Caki2 (cell line): ENCODE data around the gene ZNF385C. TPM values are rescaled to one million over a fixed set of nuclear protein-coding genes. Genes with fewer than 3 reads are reported as not detected.
"Not testable (repeated sequence)": the region's sequence is repeated elsewhere in the genome, so short reads cannot be mapped to it uniquely, and the experiment has no call there.

Source experiments
- DNase-seq: peaks from one replicate; pipeline ENCODE4 v3.0.0-alpha.2; 2015; ENCODE audit warnings: low read depth
- in situ Hi-C: cut with HindIII; loops from 2 replicates; pipeline ENCODE4 v1.10.0; 2016; ENCODE audit warnings: low sequenced_read_pairs, low pct_unique_long_range_greater_than_20kb, mixed read lengths
- total RNA-seq: library from RNA; depleted of rRNA; stranded (reverse); fragments of >200 nt; shearing (Covaris generic); gene quantifications from 2 replicates; pipeline ENCODE4 v1.2.3, GENCODE V29; 2014; ENCODE audit warnings: low replicate concordance

The ZNF385C gene
- total RNA-seq, 1 experiment from 2014 or later, result not detected

DNA sequence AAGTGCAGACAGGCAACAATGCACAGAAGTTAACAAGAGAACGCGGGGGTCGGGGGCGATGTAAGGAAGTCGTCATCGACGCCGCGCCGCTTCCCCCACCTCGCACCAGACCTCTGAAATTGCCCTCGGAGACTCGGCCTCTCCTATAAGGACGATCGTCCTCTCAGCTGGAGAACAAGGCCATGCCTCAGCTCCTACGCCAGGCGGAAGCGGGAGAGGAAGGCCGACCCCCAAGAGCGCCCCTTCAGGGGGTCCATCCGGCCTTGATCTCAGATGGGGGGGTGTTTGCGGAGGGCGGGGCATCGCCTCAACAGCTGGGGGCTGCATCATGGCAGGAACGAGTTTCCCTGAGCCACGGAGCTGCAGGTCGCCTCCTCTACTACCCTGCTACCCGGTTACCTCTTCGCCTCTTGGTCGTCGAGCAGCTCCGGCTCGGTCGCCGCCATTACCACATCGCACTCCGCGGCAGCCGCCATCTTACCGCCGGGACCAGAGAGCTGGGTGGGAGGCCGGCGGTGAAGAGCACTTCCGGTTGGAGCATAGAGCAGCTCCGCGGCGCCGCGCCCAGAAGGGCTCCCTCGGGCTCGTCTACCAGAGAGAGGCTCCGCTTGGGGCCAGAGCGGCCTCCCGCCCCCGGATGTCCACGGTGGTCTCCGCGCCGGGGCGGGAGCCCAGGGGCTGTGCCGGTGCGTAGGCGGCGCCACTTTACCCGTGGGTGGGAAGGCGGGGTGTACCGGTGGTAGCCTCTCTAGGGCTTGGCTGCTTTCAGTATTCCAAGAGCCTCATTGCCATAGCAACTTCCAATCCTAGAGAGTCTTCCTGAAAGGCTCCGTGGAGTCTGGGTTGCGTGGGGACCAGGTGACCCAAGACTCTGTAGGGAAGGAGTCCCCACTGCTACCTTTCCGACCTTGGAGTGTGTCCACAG, 81.1 kb downstream of the ZNF385C start, which contains the start of gene DNAJC7:
Gene DNAJC7, minus strand, starts transcription at position 499 of the 925 bp plus-strand sequence. Its CDS starts 23 bp downstream, at position 476.
- in situ Hi-C loops, result no loop called here
- peak; percentile 92 for DNase-seq

- no peak for DNase-seq
- in situ Hi-C loops, result no loop called here
Measured at GRCh38 chr17:42016411-42016831, 81.9 kb downstream of the ZNF385C start.

- DNase-seq, in situ Hi-C loops: not testable (repeated sequence)
Measured at GRCh38 chr17:42013740-42014139, 84.5 kb downstream of the ZNF385C start.

GRCh38 chr17:42012363-42012762, 85.9 kb downstream of the ZNF385C start:
- DNase-seq, in situ Hi-C loops: not testable (repeated sequence)

DNA sequence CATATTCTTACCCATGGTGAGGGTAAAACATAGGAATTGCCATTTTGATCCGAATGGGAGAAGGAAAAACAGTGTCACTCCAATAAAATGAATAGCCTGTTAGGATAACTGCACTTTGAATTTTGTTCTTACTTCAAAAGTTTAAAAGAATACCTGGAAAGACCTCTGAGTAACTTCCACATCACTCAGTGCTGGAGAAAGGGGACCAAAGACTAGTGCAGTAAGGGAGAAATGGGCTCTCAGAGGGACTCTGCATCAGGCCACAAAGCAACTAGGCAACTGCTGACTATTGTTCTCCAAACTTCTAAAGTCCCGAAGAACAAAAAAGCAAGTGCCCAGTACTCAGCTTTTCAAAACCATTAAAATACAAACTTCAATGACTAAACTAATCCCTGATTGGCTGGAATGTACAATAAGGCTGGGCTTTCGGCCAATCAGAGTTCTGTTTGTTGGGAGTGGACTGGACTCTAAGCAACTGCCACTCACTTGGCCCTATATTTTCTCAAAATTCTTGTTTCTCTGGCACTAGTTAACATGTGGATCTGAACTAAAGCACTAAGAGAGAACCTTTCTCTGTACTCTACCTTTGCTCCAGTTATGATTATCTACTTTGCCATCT, 87.3 kb downstream of the ZNF385C start:
- DNase-seq, result no peak
- in situ Hi-C loops, result no loop called here

GRCh38 chr17:42010266-42010680, 88.0 kb downstream of the ZNF385C start:
- DNase-seq, in situ Hi-C loops: not testable (repeated sequence)

- in situ Hi-C loops, result no loop called here
- no peak for DNase-seq
Measured at GRCh38 chr17:42009170-42009569, 89.1 kb downstream of the ZNF385C start.

GRCh38 chr17:42005166-42005565, 93.1 kb downstream of the ZNF385C start:
- in situ Hi-C loops, result no loop called here
- no peak for DNase-seq

- no peak for DNase-seq
- in situ Hi-C loops, result no loop called here
Measured at GRCh38 chr17:42002792-42003301, 95.4 kb downstream of the ZNF385C start.

DNA sequence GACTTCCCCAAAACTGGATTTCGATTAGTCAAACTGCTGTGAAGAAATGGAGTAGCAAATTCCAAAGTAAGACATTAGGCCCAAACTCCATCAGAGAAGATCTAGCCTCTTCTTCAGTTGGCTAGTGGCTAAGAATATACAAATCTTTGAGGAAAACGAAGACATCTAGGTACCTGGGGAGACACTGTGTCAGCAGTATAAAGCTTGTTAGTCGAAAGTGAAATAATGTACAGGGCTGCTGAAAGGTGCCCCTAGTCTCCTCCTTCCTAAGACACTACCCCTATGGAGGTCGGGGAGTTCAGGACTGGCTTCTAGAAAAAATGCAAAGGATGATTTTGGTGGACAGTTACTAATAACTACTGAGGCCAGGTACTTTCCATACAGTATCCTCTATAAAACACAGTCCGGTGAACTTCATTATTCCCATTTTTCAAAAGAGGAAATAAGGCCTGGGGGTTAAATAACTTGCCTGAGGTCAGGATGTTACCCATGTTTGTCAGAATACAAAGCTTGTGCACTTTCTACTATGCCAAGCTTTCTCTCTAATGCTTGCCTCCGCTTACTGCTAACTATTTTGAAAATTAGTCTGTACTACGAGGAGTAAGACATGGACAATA, 96.0 kb downstream of the ZNF385C start:
- DNase-seq, result no peak
- in situ Hi-C loops, result no loop called here

GRCh38 chr17:42001729-42002128, 96.5 kb downstream of the ZNF385C start:
- no peak for DNase-seq
- in situ Hi-C loops, result no loop called here

DNA sequence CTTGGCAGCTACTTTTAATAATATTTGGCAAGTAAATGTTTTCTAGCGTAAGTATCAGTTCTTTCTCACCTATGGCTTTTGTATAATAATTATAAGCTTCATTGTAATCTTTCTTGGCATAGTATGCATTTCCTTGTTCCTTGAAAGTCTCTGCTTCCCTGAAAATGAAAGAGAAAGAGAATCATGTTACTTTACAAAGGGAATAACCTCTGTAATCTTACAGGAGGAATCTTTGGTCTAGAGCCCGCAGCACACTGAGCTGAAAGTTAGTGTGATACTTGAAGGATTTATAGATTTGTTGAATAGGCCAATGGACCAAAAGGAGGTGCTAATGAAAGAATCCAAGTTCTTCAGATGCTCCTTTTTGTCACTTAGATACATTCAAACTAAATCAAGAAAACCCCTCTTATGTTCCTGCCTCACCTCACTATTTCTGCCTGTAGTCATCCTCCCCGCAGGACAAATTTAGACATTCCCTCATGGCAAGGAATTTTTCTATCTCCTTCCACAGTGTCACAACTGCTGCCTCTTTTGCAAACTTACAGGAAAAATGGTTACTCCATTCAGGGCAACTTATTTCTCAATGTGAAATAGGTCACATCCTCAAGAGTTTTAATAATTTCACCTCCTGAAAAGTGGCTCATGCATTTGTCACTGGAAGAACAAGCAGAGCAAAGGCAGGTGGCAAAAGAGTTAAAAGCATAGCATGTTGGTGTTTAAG, 97.7 kb downstream of the ZNF385C start:
- in situ Hi-C loops, result no loop called here
- no peak for DNase-seq

DNA sequence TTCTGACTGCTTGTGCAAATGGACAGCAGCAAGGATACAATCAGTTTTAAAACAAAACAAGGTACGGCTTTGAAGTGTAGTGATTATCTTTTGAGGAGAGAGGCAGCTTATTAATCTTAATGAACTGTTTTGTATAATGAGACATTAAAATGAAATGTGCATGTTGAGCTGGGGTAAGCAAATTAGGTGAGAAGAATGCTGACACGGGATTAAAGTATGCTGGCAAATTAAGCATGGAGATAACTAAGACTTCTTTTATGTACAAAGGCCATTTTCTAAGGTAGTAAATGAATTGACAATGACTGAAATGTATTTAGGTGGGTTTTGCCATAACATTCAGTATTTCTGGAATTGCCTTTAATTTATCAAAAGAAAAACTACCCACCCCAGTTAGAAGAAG, 99.8 kb downstream of the ZNF385C start:
- no peak for DNase-seq
- in situ Hi-C loops, result loop anchor here (25.0 kb wide), 1 partner anchor 286 kb away; the partner anchor contains the start of gene GAST

DNA sequence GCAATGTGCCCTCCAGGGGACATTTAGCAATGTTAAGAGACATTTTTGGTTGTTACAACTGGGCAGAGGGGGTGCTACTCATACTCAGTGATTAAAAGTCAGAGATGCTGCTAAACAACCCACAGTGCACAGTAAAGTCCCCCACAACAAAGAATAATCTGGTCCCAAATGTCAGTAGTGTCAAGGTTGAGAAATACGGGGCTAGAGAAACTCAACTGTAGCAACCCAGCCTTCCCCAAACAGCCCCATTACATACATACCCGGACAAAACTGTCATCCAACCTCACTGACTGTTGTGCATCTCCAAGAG, 101.5 kb downstream of the ZNF385C start:
- in situ Hi-C loops, result loop anchor here (25.0 kb wide), 1 partner anchor 285 kb away; the partner anchor contains the start of gene GAST
- no peak for DNase-seq

DNA sequence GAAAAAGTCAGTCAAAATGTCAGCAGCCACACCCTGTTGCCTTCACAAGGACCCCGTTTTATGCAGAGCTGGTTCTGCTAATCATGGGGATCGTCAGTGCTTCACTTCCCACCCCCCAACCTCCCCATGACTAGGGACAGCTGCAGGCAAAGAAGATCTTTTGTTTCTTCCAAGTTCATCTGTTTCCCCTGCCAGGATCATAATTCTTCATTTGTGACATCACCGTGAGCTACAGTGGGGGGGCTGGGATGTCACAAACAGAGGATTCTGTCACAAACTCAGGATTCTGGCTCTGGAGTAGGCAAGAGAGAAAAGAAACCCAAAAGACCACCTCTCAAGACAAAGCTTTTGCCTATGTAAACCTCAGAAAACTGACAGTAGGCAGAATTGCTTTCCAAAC, 105.7 kb downstream of the ZNF385C start:
- no peak for DNase-seq
- in situ Hi-C loops, result loop anchor here (25.0 kb wide), 1 partner anchor 280 kb away; the partner anchor contains the start of gene GAST

DNA sequence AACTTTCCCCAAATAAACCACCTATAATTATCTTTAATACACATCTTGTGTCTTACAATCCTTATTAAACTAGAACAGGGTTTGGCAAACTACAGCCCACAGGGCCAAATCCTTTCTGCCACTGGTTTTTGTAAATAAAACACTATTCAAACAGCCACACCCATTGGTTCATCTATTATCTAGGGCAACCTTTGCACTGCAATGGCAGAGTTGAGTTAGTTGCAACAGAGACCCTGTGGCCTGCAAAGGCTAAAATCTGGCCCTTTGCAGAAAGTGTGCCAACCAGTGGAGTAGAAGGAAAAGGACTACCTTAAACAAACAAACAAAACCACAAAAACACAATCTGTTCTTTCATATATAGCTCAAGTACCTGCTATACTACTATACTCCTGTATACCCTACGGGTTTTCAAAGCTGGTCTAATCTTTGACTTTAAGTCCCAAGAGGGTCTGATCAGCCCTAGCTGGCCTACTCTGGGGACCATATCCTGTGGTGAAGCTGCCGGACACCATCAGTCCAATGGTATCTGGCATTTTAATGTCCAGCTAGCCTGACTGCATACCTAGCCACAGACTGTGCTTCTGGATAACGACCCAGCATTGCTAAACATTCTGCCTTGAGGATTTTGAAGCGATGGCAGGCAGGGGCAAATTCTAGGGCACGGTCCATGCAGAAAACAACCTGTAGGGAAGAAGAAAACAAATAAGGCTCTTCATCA, 108.4 kb downstream of the ZNF385C start:
- no peak for DNase-seq
- in situ Hi-C loops, result loop anchor here (25.0 kb wide), 1 partner anchor 278 kb away; the partner anchor contains the start of gene GAST

- in situ Hi-C loops, result loop anchor here (25.0 kb wide), 1 partner anchor 276 kb away; the partner anchor contains the start of gene GAST
- DNase-seq, result no peak
Measured at GRCh38 chr17:41988418-41988817, 109.9 kb downstream of the ZNF385C start.
